Ishikawa (cell line): Measurements from ENCODE around the gene HDGFL2.

Source experiments
- CEBPB ChIP-seq: IDR thresholded peaks from 2 replicates; pipeline ENCODE4 v1.6.1; 2012
- CREB1 ChIP-seq: IDR thresholded peaks from 2 replicates; pipeline ENCODE4 v1.6.1; 2012; ENCODE audit warnings: low read depth
- EP300 ChIP-seq: IDR thresholded peaks from 2 replicates; pipeline ENCODE4 v1.6.1; 2012; ENCODE audit warnings: borderline replicate concordance
- FOXM1 ChIP-seq: IDR thresholded peaks from 2 replicates; pipeline ENCODE4 v1.6.1; 2012; ENCODE audit warnings: low read depth, borderline replicate concordance
- MAX ChIP-seq: IDR thresholded peaks from 2 replicates; pipeline ENCODE4 v1.6.1; 2012
- NFIC ChIP-seq: IDR thresholded peaks from 2 replicates; pipeline ENCODE4 v1.6.1; 2012
- RAD21 ChIP-seq: IDR thresholded peaks from 2 replicates; pipeline ENCODE4 v1.6.1; 2012; ENCODE audit warnings: low read depth
- TAF1 ChIP-seq: IDR thresholded peaks from 2 replicates; pipeline ENCODE4 v1.6.1; 2012; ENCODE audit warnings: low read depth, mild to moderate bottlenecking
- TCF12 ChIP-seq: IDR thresholded peaks from 2 replicates; pipeline ENCODE4 v1.6.1; 2012; ENCODE audit warnings: low read depth
- TEAD4 ChIP-seq: IDR thresholded peaks from 2 replicates; pipeline ENCODE4 v1.6.1; 2012
- YY1 ChIP-seq: IDR thresholded peaks from 2 replicates; pipeline ENCODE4 v1.6.1; 2012; ENCODE audit warnings: low read depth
- ZBTB7A ChIP-seq: IDR thresholded peaks from 2 replicates; pipeline ENCODE4 v1.6.1; 2012; ENCODE audit warnings: low read depth
- TF ChIP-seq, protein P1 (sequence below): IDR thresholded peaks from 2 replicates; pipeline ENCODE4 v1.6.1; 2012

- no peak for TF ChIP-seq EP300
- TF ChIP-seq TCF12, result no peak
- no peak for TF ChIP-seq TEAD4
- no peak for TF ChIP-seq RAD21
- TF ChIP-seq NFIC, result no peak
- TF ChIP-seq ZBTB7A, result no peak
- no peak for TF ChIP-seq CREB1
- TF ChIP-seq TAF1, result no peak
- TF ChIP-seq, protein P1, sequence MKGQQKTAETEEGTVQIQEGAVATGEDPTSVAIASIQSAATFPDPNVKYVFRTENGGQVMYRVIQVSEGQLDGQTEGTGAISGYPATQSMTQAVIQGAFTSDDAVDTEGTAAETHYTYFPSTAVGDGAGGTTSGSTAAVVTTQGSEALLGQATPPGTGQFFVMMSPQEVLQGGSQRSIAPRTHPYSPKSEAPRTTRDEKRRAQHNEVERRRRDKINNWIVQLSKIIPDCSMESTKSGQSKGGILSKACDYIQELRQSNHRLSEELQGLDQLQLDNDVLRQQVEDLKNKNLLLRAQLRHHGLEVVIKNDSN, result no peak
- no peak for TF ChIP-seq CEBPB
- TF ChIP-seq FOXM1, result no peak
- TF ChIP-seq YY1, result no peak
- no peak for TF ChIP-seq MAX
Observed at GRCh38 chr19:4539693-4540581, 67.8 kb downstream of the HDGFL2 start, which contains the start of gene LRG1.
